IPS-18c (cell line): ENCODE results near the gene ZNF575.

Source experiments
- H3K4me3 ChIP-seq: 2 replicates; pipeline ENCODE4 v1.7.0; 2013; ENCODE audit warnings: low read depth, mild to moderate bottlenecking, low read length, moderate library complexity; ENCODE audit not compliant: insufficient read depth
- H3K9me3 ChIP-seq: one replicate; pipeline ENCODE4 v1.6.1; 2013; ENCODE audit warnings: mild to moderate bottlenecking, low read length, moderate library complexity; ENCODE audit not compliant: control insufficient read depth, insufficient read depth

ZNF575 gene, protein sequence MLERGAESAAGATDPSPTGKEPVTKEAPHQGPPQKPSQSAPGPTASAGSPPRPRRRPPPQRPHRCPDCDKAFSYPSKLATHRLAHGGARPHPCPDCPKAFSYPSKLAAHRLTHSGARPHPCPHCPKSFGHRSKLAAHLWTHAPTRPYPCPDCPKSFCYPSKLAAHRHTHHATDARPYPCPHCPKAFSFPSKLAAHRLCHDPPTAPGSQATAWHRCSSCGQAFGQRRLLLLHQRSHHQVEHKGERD

GRCh38 chr19:43532962-43533545, at the start of gene ZNF575:
TSS of gene ZNF575 (plus strand) at chr19:43533188. CDS start at chr19:43534423, 1,235 bp downstream.
- Histone ChIP-seq H3K9me3 (no peaks in the 10 kb centered on the region), H3K4me3 (peak within 1 kb of the TSS; percentile 71)

DNA sequence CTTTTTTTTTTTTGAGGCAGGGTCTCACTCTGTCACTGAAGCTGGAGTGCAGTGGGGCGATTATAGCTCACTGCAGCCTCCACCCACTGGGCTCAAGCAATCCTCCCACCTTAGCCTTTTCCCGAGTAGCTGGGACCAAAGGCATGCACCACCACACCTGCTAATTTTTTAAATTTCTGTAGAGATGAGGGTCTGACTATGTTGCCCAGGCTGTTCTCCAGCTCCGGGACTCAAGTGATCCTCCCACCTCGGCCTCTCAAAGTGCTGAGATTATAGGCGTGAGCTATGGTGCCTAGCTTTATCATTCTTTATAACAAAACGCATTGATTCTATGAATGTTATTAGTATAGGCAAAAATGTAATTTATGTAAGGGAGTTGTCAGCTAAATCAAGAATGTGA, 49.7 kb upstream of the ZNF575 start:
- Histone ChIP-seq H3K4me3 (no peak overlapping the region), H3K9me3 (no peaks in the 10 kb centered on the region)

DNA sequence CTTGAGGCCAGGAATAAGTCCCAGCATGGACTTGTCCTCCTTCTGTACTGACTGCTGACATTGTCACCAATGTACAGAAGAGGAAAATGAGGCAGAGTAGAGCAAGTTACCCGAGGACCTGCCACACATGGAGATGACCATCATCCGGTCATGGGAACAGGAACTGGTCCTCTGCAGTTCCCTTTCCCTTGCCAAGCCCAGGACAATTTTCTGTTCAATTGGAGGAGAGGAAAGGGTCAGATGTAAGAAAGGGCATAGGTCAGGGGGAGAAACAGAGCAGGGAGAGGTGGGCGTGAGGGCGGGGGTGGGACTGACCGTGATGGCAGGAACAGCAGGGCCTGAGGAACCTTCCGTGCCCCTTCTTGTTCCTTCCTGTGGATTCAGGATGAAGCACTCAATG, 47.0 kb upstream of the ZNF575 start:
- no peaks in the 10 kb centered on the region for H3K9me3 ChIP-seq
- H3K4me3 ChIP-seq, result no peak overlapping the region

GRCh38 chr19:43486412-43486811, 46.6 kb upstream of the ZNF575 start:
- H3K9me3 ChIP-seq, result no peaks in the 10 kb centered on the region
- H3K4me3 ChIP-seq, result no peak overlapping the region

- Histone ChIP-seq H3K9me3 (no peaks in the 10 kb centered on the region), H3K4me3 (no peak overlapping the region)
Observed at GRCh38 chr19:43488179-43488578, 44.8 kb upstream of the ZNF575 start.

- no peak overlapping the region for H3K4me3 ChIP-seq
- no peaks in the 10 kb centered on the region for H3K9me3 ChIP-seq
Observed at GRCh38 chr19:43489310-43489709, 43.7 kb upstream of the ZNF575 start.

- Histone ChIP-seq H3K9me3 (no peaks in the 10 kb centered on the region), H3K4me3 (no peak overlapping the region)
Observed at GRCh38 chr19:43489979-43490599, 42.9 kb upstream of the ZNF575 start.

DNA sequence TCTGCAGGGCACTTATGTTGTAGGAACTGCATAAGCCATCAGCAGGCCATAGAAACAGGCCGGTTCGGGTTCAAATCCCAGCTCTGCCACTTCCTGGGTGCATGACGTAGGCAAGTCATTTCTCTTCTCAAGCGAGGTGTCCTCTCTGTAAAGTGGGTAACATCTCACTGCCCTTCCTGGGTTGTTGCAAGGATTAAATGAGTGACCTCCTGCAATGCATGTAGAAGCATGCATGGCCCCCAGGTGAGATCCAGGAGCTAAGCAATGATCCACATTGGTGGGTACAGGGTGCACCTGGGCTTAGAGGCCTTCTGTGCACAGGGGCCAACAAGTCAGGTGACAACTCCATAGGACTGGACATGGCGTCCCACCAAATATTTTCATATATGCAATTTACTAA, 42.2 kb upstream of the ZNF575 start:
- no peaks in the 10 kb centered on the region for H3K9me3 ChIP-seq
- no peak overlapping the region for H3K4me3 ChIP-seq

GRCh38 chr19:43495082-43495481, 37.9 kb upstream of the ZNF575 start:
- Histone ChIP-seq H3K4me3 (no peak overlapping the region), H3K9me3 (no peaks in the 10 kb centered on the region)

- no peaks in the 10 kb centered on the region for H3K9me3 ChIP-seq
Observed at GRCh38 chr19:43496960-43497359, 36.0 kb upstream of the ZNF575 start.

DNA sequence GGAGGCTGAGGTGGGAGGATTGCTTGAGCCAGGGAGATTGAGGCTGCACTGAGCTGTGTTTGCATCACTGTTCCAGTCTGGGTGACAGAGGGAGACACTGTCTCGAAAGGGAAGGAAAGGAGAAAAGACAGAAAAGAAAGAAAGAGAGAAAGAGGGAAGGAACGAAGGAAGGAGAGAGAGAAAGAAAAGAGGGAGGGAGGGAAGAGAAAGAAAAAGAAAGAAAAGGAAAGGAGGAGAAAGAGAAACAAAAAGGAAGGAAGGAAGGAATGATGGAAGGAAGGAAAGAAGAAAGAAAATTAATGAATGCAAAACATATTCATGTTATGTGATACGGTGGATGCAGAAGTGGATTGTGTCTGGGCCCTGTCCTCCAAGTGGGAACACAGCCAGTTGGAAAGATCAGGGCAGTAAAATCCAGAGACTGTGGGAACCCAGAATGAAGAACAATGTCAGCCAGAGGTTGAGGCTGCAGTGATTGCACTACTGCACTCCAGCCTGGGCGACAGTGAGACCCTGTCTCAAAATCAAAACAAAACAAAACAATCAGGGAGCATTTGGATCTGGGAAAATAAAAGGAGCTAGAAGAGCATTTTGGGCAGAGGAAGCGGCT, 34.6 kb upstream of the ZNF575 start:
- Histone ChIP-seq H3K4me3 (no peak overlapping the region), H3K9me3 (no peaks in the 10 kb centered on the region)

More at GRCh38 chr19:43496960-43497359, 36.0 kb upstream of the ZNF575 start:
- H3K4me3 ChIP-seq, result no peak overlapping the region

DNA sequence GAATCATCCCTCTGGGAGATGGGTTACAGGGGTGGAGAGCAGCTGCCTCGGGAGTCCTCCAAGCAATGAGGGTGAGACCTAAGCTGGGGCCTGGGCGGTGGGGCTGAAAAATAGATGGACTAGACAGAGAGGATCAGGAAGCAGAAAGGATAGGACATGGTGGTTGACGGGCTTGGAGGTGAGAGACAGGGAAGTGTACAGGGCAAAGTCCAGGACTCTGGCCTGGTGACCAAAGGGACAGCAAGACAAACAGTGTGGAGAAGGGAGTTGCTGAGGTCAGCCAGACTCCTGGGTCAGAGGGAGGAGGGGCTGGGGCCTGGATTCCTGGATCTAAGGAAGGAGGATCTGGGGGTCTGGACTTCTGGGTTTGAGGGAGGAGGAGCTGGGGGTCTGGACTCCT, 33.9 kb upstream of the ZNF575 start:
- Histone ChIP-seq H3K9me3 (no peaks in the 10 kb centered on the region), H3K4me3 (no peak overlapping the region)

- Histone ChIP-seq H3K4me3 (peak overlapping the region; percentile 60), H3K9me3 (no peaks in the 10 kb centered on the region)
Observed at GRCh38 chr19:43501661-43502418, 31.1 kb upstream of the ZNF575 start.

GRCh38 chr19:43502419-43502976, 30.5 kb upstream of the ZNF575 start:
- no peaks in the 10 kb centered on the region for H3K9me3 ChIP-seq
- no peak overlapping the region for H3K4me3 ChIP-seq

GRCh38 chr19:43503501-43504425, 29.2 kb upstream of the ZNF575 start:
- Histone ChIP-seq H3K9me3 (no peaks in the 10 kb centered on the region), H3K4me3 (peak overlapping the region; percentile 75)

GRCh38 chr19:43504426-43505185, 28.4 kb upstream of the ZNF575 start, which contains the start of gene PHLDB3:
TSS of gene PHLDB3 (minus strand) at chr19:43504746. CDS start at chr19:43504118, 628 bp downstream.
- no peaks in the 10 kb centered on the region for H3K9me3 ChIP-seq

More at GRCh38 chr19:43504426-43505185, 28.4 kb upstream of the ZNF575 start, which contains the start of gene PHLDB3:
- H3K4me3 ChIP-seq, result peak within 1 kb of the TSS; percentile 75
